Panc1 (cell line): Measurements from ENCODE around the gene GPC1.

Source experiments
- CTCF ChIP-seq: fragments of 450-650 bp; IDR thresholded peaks from 2 replicates; pipeline ENCODE4 v1.5.1; 2017; ENCODE audit warnings: mild to moderate bottlenecking
- POLR2AphosphoS5 ChIP-seq: IDR thresholded peaks from 2 replicates; pipeline ENCODE4 v1.6.1; 2012; ENCODE audit warnings: mild to moderate bottlenecking, low read depth, low read length, moderate library complexity
- SIN3A ChIP-seq: IDR thresholded peaks from 2 replicates; pipeline ENCODE4 v1.6.1; 2012; ENCODE audit warnings: low read depth, mild to moderate bottlenecking, low read length, moderate library complexity, borderline replicate concordance; ENCODE audit not compliant: insufficient read depth
- TCF7L2 ChIP-seq: IDR thresholded peaks from 2 replicates; pipeline ENCODE4 v1.6.1; 2011; ENCODE audit warnings: mild to moderate bottlenecking, low read depth, low read length, inconsistent platforms

- TF ChIP-seq CTCF (no peak), TCF7L2 (no peak), POLR2AphosphoS5 (no peak), SIN3A (no peak)
Observed at GRCh38 chr2:240440251-240440650, 4.8 kb downstream of the GPC1 start.
